Stimulated activated CD4-positive, alpha-beta T cell treated with anti-CD3 and anti-CD28 coated beads, Interleukin-2, amount 100 ng/mL, for 4 hours (primary cell): ENCODE results near the gene CTAGE9.

ENCODE experiments used
- DNase-seq: peaks from one replicate; pipeline ENCODE4 v3.0.0-alpha.2; 2020; ENCODE audit warnings: low read depth

The CTAGE9 gene

GRCh38 chr6:131669891-131670290 lies 40.9 kb downstream of the CTAGE9 start:
- DNase-seq, result no peak

- DNase-seq, result no peak
Measured at GRCh38 chr6:131663578-131664165, 47.1 kb downstream of the CTAGE9 start.

- no peak for DNase-seq
Measured at GRCh38 chr6:131660195-131660594, 50.6 kb downstream of the CTAGE9 start.
